ENCODE results near the gene SDR39U1.
"Not testable (repeated sequence)": the region's sequence is repeated elsewhere in the genome, so short reads cannot be mapped to it uniquely, and the experiment has no call there.

Gene SDR39U1

GRCh38 chr14:24442240-24443052 is at the start of gene SDR39U1:
SDR39U1 (minus strand) TSS chr14:24442776; CDS start chr14:24442769, 7 bp downstream.
- H3K27ac ChIP-seq: peak within 1 kb of the TSS; percentile 98
- H3K4me3 ChIP-seq: peak within 1 kb of the TSS; percentile 80
- peak; percentile 99 for DNase-seq (ENCODE audit: low spot score)
- no peak for TF ChIP-seq CTCF (IDR thresholded peaks at IDR 0.05)

GRCh38 chr14:24491586-24492408 is 49.2 kb upstream of the SDR39U1 start:
- DNase-seq (ENCODE audit: low spot score); H3K27ac ChIP-seq; H3K4me3 ChIP-seq: not testable (repeated sequence)

GRCh38 chr14:24483604-24484252 is 41.2 kb upstream of the SDR39U1 start:
- H3K27ac ChIP-seq: no peak overlapping the region
- TF ChIP-seq CTCF (IDR thresholded peaks at IDR 0.05): no peak
- DNase-seq (ENCODE audit: low spot score): no peak
- H3K4me3 ChIP-seq: no peak overlapping the region

- H3K4me3 ChIP-seq; H3K27ac ChIP-seq; DNase-seq (ENCODE audit: low spot score): not testable (repeated sequence)
Observed at GRCh38 chr14:24482699-24483303, 40.2 kb upstream of the SDR39U1 start.

GRCh38 chr14:24481622-24482324 is 39.2 kb upstream of the SDR39U1 start:
- no peak for DNase-seq (ENCODE audit: low spot score)
- TF ChIP-seq CTCF (IDR thresholded peaks at IDR 0.05): no peak
- Histone ChIP-seq H3K4me3 (no peak overlapping the region), H3K27ac (no peak overlapping the region)

GRCh38 chr14:24479999-24480398 is 37.4 kb upstream of the SDR39U1 start:
- H3K4me3 ChIP-seq; DNase-seq (ENCODE audit: low spot score); H3K27ac ChIP-seq: not testable (repeated sequence)

- H3K27ac ChIP-seq: no peak overlapping the region
- no peak for DNase-seq (ENCODE audit: low spot score)
- no peak for TF ChIP-seq CTCF (IDR thresholded peaks at IDR 0.05)
Observed at GRCh38 chr14:24475261-24475660, 32.7 kb upstream of the SDR39U1 start.

GRCh38 chr14:24473211-24473610 is 30.6 kb upstream of the SDR39U1 start:
- no peak for DNase-seq (ENCODE audit: low spot score)
- Histone ChIP-seq H3K27ac (no peak overlapping the region), H3K4me3 (no peak overlapping the region)
- no peak for TF ChIP-seq CTCF (IDR thresholded peaks at IDR 0.05)

More at GRCh38 chr14:24475261-24475660, 32.7 kb upstream of the SDR39U1 start:
- H3K4me3 ChIP-seq: no peak overlapping the region

GRCh38 chr14:24470450-24470849 is 27.9 kb upstream of the SDR39U1 start:
- H3K27ac ChIP-seq; DNase-seq (ENCODE audit: low spot score); H3K4me3 ChIP-seq: not testable (repeated sequence)
